Spleen (tissue), 11 donors: ENCODE data around the gene PLB1. TPM values are rescaled to one million over a fixed set of nuclear protein-coding genes. Genes with fewer than 3 reads are reported as not detected.
A peak's percentile ranks its signal among the peaks of the same experiment; 100 is the strongest.

ENCODE experiments used
- DNase-seq: peaks from one replicate; pipeline ENCODE4 v3.0.0-alpha.2; 2020
- H3K27ac ChIP-seq, 8 donors: fragments of 200-600 bp; sonication (generic) in 7 of 8; 1 replicate in 4 of 8; 2 replicates in 4 of 8; pipeline versions ENCODE4 v1.5.0 to v1.8.0; 2016 to 2021; ENCODE audit warnings: inconsistent platforms in 4 of 8, mild to moderate bottlenecking in 4 of 8, moderate library complexity in 1 of 8
- H3K27me3 ChIP-seq, 7 donors: fragments of 200-600 bp; sonication (generic) in 6 of 7; replicated peaks in 1 of 7; 1 replicate in 4 of 7; 2 replicates in 3 of 7; pipeline versions ENCODE4 v1.5.0 to v1.8.0; 2016 to 2021; ENCODE audit warnings: inconsistent platforms in 3 of 7, mild to moderate bottlenecking in 1 of 7
- H3K36me3 ChIP-seq, 6 donors: fragments of 200-600 bp; sonication (generic) in 5 of 6; 1 replicate in 4 of 6; 2 replicates in 2 of 6; pipeline versions ENCODE4 v1.5.0 to v1.8.0; 2016 to 2021; ENCODE audit warnings: inconsistent platforms in 2 of 6
- H3K4me1 ChIP-seq, 6 donors: fragments of 200-600 bp; sonication (generic) in 5 of 6; 1 replicate in 3 of 6; 2 replicates in 3 of 6; pipeline versions ENCODE4 v1.5.0 to v1.8.0; 2016 to 2021; ENCODE audit warnings: inconsistent platforms in 3 of 6
- H3K4me3 ChIP-seq, 8 donors: fragments of 200-600 bp; sonication (generic) in 7 of 8; 1 replicate in 4 of 8; 2 replicates in 4 of 8; pipeline versions ENCODE4 v1.5.0 to v1.8.0; 2016 to 2021; ENCODE audit warnings: inconsistent platforms in 4 of 8, mild to moderate bottlenecking in 4 of 8, moderate library complexity in 2 of 8
- H3K9me3 ChIP-seq, 8 donors: fragments of 200-600 bp; sonication (generic) in 7 of 8; 1 replicate in 4 of 8; 2 replicates in 4 of 8; pipeline versions ENCODE4 v1.5.0 to v1.8.0; 2016 to 2021; ENCODE audit warnings: inconsistent platforms in 4 of 8
- POLR2A ChIP-seq, 3 donors: fragments of 450-650 bp; IDR thresholded peaks; one replicate each; pipeline ENCODE4 v1.5.1; 2017; ENCODE audit warnings: antibody characterized with exemption in 3 of 3, mild to moderate bottlenecking in 1 of 3
- POLR2AphosphoS5 ChIP-seq, 3 donors: sonication (generic); formaldehyde crosslinking; IDR thresholded peaks; one replicate each; pipeline ENCODE4 v1.5.1; 2017; ENCODE audit warnings: antibody characterized with exemption in 3 of 3
- WGBS, 5 donors: extraction: QIAGEN DNeasy Blood & Tissue Kit in 3 of 5; methylation state at CpG; one replicate each; pipeline versions ENCODE4 v1.1.5 to v1.1.7; 2013 to 2018; 5-methylcytosine and 5-hydroxymethylcytosine counted together
- intact Hi-C: fragments of 100-400 bp; cut with DNase I; formaldehyde crosslinking; loops from one replicate; pipeline ENCODE4 v1.15.0; 2023; ENCODE audit warnings: low total_unique reads
- polyA plus RNA-seq, 3 donors: library from polyadenylated mRNA; stranded (reverse); fragments of 200-250 nt; gene quantifications; one replicate each; pipeline ENCODE4 v1.2.1, GENCODE V29; 2013
- total RNA-seq, 7 donors: library from RNA; depleted of rRNA in 3 of 7; stranded (reverse); fragments of >200 nt in 3 of 7; fragmentation: NEBNext Ultra II Directional in 4 of 7; extraction: Animal tissue kit (Norgen Biotek cat#: 25700) in 4 of 7; gene quantifications; one replicate each; pipeline versions ENCODE4 v1.1.0 to v1.2.1, GENCODE V29; 2016 to 2021
- TF ChIP-seq, protein P1 (sequence below), 11 experiments: fragments of 200-600 bp in 7 of 11; fragments of 450-650 bp in 4 of 11; sonication (generic) in 4 of 11; IDR thresholded peaks in 8 of 11; conservative IDR thresholded peaks in 3 of 11; 1 replicate in 7 of 11; 2 replicates in 4 of 11; pipeline versions ENCODE4 v1.4.0 to v1.8.0; 2016 to 2021; ENCODE audit warnings: antibody characterized with exemption in 11 of 11, inconsistent platforms in 4 of 11, mild to moderate bottlenecking in 1 of 11
- donor health status: healthy with polysubstance abuse.
- donor health status: DM: no; HTN: no; CAD: no; lungs with moderate emphysema.
- donor health status: DM: no; HTN: no; CAD: no.
- donor health status: Bipolar disorder and iron deficiency.
- donor health status: healthy.
- donor health status: DM: no; HTN: no; CAD: no.
- donor health status: DM: yes; HTN: yes; CAD: no.

Gene PLB1
- total and polyA plus RNA-seq, 10 donors, result 3.8 to 45.7 (median 13.9) TPM

DNA sequence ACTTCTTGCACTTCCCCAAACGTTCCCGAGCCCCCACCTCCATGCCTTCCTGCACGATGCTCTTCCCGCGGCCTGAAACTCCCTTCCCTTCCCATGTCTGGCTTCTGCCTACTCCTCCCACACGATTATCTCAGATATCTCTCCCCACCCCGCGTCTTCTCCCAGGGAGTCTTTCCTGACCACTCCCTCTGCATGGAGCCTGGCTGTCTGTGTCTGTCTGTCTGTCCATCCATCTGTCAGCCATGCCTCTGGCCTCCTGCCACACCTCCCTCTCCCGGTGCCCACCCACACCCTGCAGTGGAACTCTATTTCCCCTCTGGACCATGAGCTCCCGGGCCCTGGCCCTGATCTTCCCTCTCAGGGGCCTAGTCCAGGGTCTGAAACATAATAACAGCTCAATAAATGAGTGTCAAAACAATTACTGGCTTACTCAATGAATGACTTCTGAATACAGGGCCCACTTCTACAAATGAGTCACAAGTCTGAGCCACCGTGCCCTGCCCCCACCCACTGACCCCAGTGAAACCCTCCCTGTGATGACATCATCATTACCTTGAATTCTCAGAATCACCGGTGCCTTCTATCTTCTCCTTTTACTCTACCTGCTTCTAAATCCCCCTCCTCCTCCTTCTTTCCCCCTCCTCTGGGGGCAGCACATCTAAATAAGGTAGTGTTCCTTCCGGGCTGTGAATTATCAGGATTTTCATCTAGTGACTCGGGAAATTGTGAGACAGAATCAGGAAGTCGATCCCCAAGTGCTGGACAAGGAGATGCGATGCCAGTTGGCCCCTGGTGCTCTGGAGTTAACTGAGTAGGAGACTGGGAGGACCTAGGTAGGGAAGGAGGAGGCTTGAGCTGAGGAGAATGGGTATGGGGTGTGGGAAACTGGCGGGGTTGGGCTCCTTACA lies 46.1 kb upstream of the PLB1 start:
- peak overlapping the region in 4 of 8 donors; percentile 74 to 93 (median 90) for H3K27ac ChIP-seq
- no peaks in the 10 kb centered on the region for H3K36me3 ChIP-seq
- H3K4me1 ChIP-seq, result peaks cover 0 to 41% (median 11%) of the 10 kb centered on the region in 6 donors
- no peaks in the 10 kb centered on the region for H3K9me3 ChIP-seq
- DNase-seq, result no peak
- no peaks in the 10 kb centered on the region for H3K27me3 ChIP-seq
- intact Hi-C loops, result loop anchor here (5.0 kb wide), 1 partner anchor 747 kb away; no protein-coding TSS in a partner anchor
- H3K4me3 ChIP-seq, result no peak overlapping the region
- 41 to 60% (median 49%) methylated on average over 17 of the region's 17 CpGs for WGBS, 5 donors
- TF ChIP-seq POLR2AphosphoS5 (IDR thresholded peaks at IDR 0.05) (no peak), POLR2A (IDR thresholded peaks at IDR 0.05) (no peak)
- TF ChIP-seq, protein P1, sequence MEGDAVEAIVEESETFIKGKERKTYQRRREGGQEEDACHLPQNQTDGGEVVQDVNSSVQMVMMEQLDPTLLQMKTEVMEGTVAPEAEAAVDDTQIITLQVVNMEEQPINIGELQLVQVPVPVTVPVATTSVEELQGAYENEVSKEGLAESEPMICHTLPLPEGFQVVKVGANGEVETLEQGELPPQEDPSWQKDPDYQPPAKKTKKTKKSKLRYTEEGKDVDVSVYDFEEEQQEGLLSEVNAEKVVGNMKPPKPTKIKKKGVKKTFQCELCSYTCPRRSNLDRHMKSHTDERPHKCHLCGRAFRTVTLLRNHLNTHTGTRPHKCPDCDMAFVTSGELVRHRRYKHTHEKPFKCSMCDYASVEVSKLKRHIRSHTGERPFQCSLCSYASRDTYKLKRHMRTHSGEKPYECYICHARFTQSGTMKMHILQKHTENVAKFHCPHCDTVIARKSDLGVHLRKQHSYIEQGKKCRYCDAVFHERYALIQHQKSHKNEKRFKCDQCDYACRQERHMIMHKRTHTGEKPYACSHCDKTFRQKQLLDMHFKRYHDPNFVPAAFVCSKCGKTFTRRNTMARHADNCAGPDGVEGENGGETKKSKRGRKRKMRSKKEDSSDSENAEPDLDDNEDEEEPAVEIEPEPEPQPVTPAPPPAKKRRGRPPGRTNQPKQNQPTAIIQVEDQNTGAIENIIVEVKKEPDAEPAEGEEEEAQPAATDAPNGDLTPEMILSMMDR (IDR thresholded peaks at IDR 0.05 in 8 of 11, conservative IDR thresholded peaks at IDR 0.05 in 3 of 11), result no peak

DNA sequence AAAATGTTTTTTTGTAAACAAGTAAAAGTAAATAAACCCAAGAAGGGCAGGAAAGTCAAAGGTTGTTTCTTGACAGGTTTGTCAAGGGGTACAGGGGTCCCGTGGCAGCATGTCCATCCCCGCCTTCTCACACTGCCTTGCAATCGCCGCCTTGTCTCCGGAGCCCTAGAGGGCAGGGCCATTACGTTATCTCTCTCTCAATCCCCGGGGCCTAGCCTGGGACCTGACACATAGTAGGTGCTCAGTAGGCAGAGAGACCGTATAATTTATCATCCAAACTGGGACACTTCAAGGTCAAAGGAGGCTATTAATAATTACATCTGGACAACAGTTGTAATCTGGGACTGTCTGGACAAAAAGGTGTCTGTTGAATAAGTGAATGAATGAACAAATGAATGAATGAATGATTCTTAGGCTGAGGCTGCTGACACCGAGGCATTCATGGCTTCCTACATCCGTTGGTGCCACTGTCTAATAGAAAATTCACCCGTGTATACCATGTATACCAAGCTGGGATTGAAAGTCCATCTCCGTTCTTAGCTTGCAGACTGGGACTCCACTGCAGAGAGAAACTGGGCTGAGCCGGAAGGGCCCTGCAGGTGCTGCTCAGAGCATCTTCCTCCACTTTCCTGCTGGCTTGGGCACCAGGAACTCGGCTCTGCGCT lies 44.8 kb upstream of the PLB1 start:
- Histone ChIP-seq H3K36me3 (no peaks in the 10 kb centered on the region), H3K4me1 (peaks cover 0 to 41% (median 11%) of the 10 kb centered on the region in 6 donors), H3K9me3 (no peaks in the 10 kb centered on the region), H3K27ac (no peak overlapping the region), H3K27me3 (no peaks in the 10 kb centered on the region), H3K4me3 (no peak overlapping the region)
- intact Hi-C loops, result loop anchor here (5.0 kb wide), 1 partner anchor 749 kb away; no protein-coding TSS in a partner anchor
- DNase-seq, result no peak
- 85 to 95% (median 93%) methylated on average over 15 of the region's 15 CpGs for WGBS, 5 donors
- TF ChIP-seq POLR2A (IDR thresholded peaks at IDR 0.05) (no peak), POLR2AphosphoS5 (IDR thresholded peaks at IDR 0.05) (no peak)
- TF ChIP-seq, protein P1 (IDR thresholded peaks at IDR 0.05 in 8 of 11, conservative IDR thresholded peaks at IDR 0.05 in 3 of 11), result no peak

DNA sequence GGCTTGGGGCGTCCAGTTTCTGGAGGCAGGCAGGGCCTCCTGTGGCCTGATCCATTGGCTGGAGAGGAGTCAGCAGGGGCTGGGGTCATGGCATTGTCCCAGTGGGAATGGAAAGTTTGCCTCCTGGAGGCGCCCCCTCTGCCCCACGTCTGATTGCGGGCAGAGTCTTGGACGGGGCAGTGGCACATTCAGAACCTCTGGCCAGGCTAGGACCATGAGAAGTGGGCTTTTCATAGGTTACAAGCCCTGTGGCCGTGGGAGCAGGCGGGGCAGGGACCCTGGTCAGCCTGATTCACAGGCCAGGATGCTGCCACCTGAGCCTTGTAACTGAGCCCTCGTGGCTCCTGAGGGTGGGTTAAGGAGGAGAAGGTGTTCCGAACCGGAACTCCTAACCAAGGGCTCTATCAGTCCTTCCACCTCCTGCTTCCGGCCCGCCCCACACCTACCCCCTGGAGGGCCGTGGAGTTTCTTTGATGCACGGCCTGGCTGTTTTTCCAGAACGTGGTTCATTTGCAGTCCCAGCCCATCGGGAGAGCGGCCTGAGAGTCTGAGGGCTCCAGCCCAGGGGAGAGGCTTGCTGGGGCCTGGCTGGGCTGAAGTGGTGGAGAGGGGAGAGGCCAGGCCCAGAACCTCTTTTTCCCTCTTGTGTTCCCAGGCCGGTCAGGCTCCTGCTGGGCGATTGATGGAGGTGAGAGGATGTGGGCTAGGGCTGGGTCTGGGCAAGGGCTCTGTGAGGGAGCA lies 43.9 kb upstream of the PLB1 start:
- Histone ChIP-seq H3K4me3 (no peak overlapping the region), H3K27ac (peak overlapping the region in 1 of 8 donors; percentile 1), H3K27me3 (no peaks in the 10 kb centered on the region), H3K9me3 (no peaks in the 10 kb centered on the region), H3K4me1 (peaks cover 0 to 41% (median 11%) of the 10 kb centered on the region in 6 donors), H3K36me3 (no peaks in the 10 kb centered on the region)
- 85 to 96% (median 90%) methylated on average over 16 to 19 of the region's 19 CpGs for WGBS, 5 donors
- no peak for DNase-seq
- TF ChIP-seq POLR2A (IDR thresholded peaks at IDR 0.05), result no peak
- TF ChIP-seq, protein P1 (IDR thresholded peaks at IDR 0.05 in 8 of 11, conservative IDR thresholded peaks at IDR 0.05 in 3 of 11), result no peak
- no peak for TF ChIP-seq POLR2AphosphoS5 (IDR thresholded peaks at IDR 0.05)
- intact Hi-C loops, result loop anchor here (5.0 kb wide), 1 partner anchor 750 kb away; no protein-coding TSS in a partner anchor
